ENCODE data around the gene CHCT1. TPM values are rescaled to one million over a fixed set of nuclear protein-coding genes. Genes with fewer than 3 reads are reported as not detected.
"Not testable (repeated sequence)": the region's sequence is repeated elsewhere in the genome, so short reads cannot be mapped to it uniquely, and the experiment has no call there.

CHCT1 gene
- total RNA-seq, 2 donors from 2014 or later: not detected

- H3K36me3 ChIP-seq (replicated peaks in 1 of 2; ENCODE audit: insufficient read depth in 1 of 2, low read depth in 2 of 2): no peaks in the 10 kb centered on the region
- no peaks in the 10 kb centered on the region for H3K27me3 ChIP-seq
- WGBS, 2 donors: 93% methylated on average over 4 of the region's 4 CpGs
- H3K27ac ChIP-seq: no peak overlapping the region
- ATAC-seq (no peak), DNase-seq (no peak)
- intact Hi-C loops (cut with DNase I): no loop called here
- H3K9me3 ChIP-seq: no peaks in the 10 kb centered on the region
- TF ChIP-seq POLR2A (IDR thresholded peaks at IDR 0.05) (no peak), CTCF (IDR thresholded peaks at IDR 0.05) (no peak)
- no peaks in the 10 kb centered on the region for H3K4me1 ChIP-seq
- no peak overlapping the region for H3K4me3 ChIP-seq
These were observed 12.3 kb upstream of the CHCT1 start for GRCh38 chr17:60410001-60410400.

GRCh38 chr17:60412701-60413100 is 9.6 kb upstream of the CHCT1 start:
- Histone ChIP-seq H3K9me3 (no peaks in the 10 kb centered on the region), H3K27ac (no peak overlapping the region), H3K36me3 (replicated peaks in 1 of 2; ENCODE audit: insufficient read depth in 1 of 2, low read depth in 2 of 2) (no peaks in the 10 kb centered on the region), H3K27me3 (no peaks in the 10 kb centered on the region), H3K4me3 (no peak overlapping the region), H3K4me1 (no peaks in the 10 kb centered on the region)
- DNase-seq (no peak), ATAC-seq (no peak)
- no peak for TF ChIP-seq CTCF (IDR thresholded peaks at IDR 0.05)
- intact Hi-C loops (cut with DNase I): no loop called here
- 79 to 80% methylated on average over 3 of the region's 3 CpGs for WGBS, 2 donors

GRCh38 chr17:60415146-60415545 is 7.1 kb upstream of the CHCT1 start:
- H3K27ac ChIP-seq: no peak overlapping the region
- intact Hi-C loops (cut with DNase I): no loop called here
- no peaks in the 10 kb centered on the region for H3K4me1 ChIP-seq
- ATAC-seq (no peak), DNase-seq (no peak)
- H3K27me3 ChIP-seq: no peaks in the 10 kb centered on the region
- H3K4me3 ChIP-seq: no peak overlapping the region
- WGBS, 2 donors: 91 to 94% methylated on average over 1 of the region's 1 CpG
- H3K9me3 ChIP-seq: no peaks in the 10 kb centered on the region
- TF ChIP-seq POLR2A (IDR thresholded peaks at IDR 0.05) (no peak), CTCF (IDR thresholded peaks at IDR 0.05) (no peak)
- no peaks in the 10 kb centered on the region for H3K36me3 ChIP-seq (replicated peaks in 1 of 2; ENCODE audit: insufficient read depth in 1 of 2, low read depth in 2 of 2)

- Histone ChIP-seq H3K4me3 (no peak overlapping the region), H3K9me3 (no peaks in the 10 kb centered on the region), H3K27ac (no peak overlapping the region), H3K36me3 (replicated peaks in 1 of 2; ENCODE audit: insufficient read depth in 1 of 2, low read depth in 2 of 2) (no peaks in the 10 kb centered on the region), H3K27me3 (no peaks in the 10 kb centered on the region), H3K4me1 (peaks cover 7% of the 10 kb centered on the region)
- TF ChIP-seq POLR2A (IDR thresholded peaks at IDR 0.05): no peak
- no peak for TF ChIP-seq CTCF (IDR thresholded peaks at IDR 0.05)
- 73 to 83% methylated on average over 2 of the region's 2 CpGs for WGBS, 2 donors
- ATAC-seq: no peak
- intact Hi-C loops (cut with DNase I): no loop called here
- DNase-seq: no peak
These were observed 5.8 kb upstream of the CHCT1 start for GRCh38 chr17:60416368-60416925.

- DNase-seq; H3K4me3 ChIP-seq; H3K36me3 ChIP-seq (replicated peaks in 1 of 2; ENCODE audit: insufficient read depth in 1 of 2, low read depth in 2 of 2); H3K27ac ChIP-seq; ATAC-seq; H3K9me3 ChIP-seq; H3K27me3 ChIP-seq; intact Hi-C loops (cut with DNase I): not testable (repeated sequence)
- H3K4me1 ChIP-seq: peaks cover 10% of the 10 kb centered on the region
- 82 to 89% methylated on average over 4 of the region's 4 CpGs for WGBS, 2 donors
These were observed 3.3 kb upstream of the CHCT1 start for GRCh38 chr17:60419003-60419402.

- H3K36me3 ChIP-seq (replicated peaks in 1 of 2; ENCODE audit: insufficient read depth in 1 of 2, low read depth in 2 of 2); H3K9me3 ChIP-seq; H3K27me3 ChIP-seq; DNase-seq; H3K4me3 ChIP-seq; ATAC-seq; H3K27ac ChIP-seq: not testable (repeated sequence)
- intact Hi-C loops (cut with DNase I): loop anchor here (10.0 kb wide), 1 partner anchor 315 kb away; no protein-coding TSS in a partner anchor
- 83 to 87% methylated on average over 7 of the region's 7 CpGs for WGBS, 2 donors
- H3K4me1 ChIP-seq: peaks cover 10% of the 10 kb centered on the region
These were observed 2.4 kb upstream of the CHCT1 start for GRCh38 chr17:60419875-60420274.

Data from body of pancreas (tissue), 4 donors.